ENCODE measurements around the gene TMEM132C.

DNA sequence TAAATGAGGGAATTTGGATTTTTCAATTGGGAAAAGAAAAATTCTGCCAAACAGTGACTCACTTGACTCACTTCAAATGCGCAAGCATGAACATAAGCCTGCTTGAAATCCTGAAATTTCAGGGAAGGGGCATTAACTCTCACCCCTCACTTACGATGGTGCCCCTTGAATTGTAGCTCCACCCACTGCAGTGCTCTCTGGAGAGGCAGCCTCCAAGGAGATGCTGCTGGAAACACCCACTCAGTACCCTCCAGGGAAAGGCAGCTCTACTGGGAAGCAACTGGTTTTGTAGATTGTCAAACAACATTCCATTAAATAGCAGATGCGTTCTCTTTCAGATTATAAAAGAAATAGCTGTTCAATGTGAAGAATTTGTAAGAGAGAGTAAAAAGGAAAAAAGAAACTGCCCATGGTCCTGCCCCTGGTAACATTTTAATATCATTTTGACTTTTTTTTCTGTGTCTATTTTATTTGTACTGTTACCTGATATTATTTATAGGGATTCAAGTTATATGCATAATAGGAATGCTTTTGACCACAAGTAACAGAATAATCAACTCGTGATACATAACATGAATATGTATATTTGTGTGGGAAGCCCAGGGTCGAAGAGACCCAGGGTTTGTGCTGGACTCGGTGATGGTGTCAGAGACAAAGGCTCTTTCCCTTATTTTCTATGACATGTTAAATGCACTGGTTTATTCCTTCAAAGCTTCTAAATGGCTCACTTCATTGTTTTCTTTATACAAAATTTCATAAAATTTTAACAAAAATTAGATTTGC is 31.1 kb upstream of the TMEM132C start:
- TF ChIP-seq, protein P1, sequence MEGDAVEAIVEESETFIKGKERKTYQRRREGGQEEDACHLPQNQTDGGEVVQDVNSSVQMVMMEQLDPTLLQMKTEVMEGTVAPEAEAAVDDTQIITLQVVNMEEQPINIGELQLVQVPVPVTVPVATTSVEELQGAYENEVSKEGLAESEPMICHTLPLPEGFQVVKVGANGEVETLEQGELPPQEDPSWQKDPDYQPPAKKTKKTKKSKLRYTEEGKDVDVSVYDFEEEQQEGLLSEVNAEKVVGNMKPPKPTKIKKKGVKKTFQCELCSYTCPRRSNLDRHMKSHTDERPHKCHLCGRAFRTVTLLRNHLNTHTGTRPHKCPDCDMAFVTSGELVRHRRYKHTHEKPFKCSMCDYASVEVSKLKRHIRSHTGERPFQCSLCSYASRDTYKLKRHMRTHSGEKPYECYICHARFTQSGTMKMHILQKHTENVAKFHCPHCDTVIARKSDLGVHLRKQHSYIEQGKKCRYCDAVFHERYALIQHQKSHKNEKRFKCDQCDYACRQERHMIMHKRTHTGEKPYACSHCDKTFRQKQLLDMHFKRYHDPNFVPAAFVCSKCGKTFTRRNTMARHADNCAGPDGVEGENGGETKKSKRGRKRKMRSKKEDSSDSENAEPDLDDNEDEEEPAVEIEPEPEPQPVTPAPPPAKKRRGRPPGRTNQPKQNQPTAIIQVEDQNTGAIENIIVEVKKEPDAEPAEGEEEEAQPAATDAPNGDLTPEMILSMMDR (conservative IDR thresholded peaks at IDR 0.05), result no peak
- no peak for TF ChIP-seq ZFX (IDR thresholded peaks at IDR 0.05)

Data from C4-2B (cell line).